Measurements from ENCODE around the gene SLC25A23. TPM values are rescaled to one million over a fixed set of nuclear protein-coding genes. Genes with fewer than 3 reads are reported as not detected.

SLC25A23 gene
- total and polyA plus RNA-seq, 2 of the 4 experiments (the other 2 are of a cell fraction), result 7.0 to 7.6 TPM

GRCh38 chr19:6471076-6471475, 11.5 kb upstream of the SLC25A23 start:
- Histone ChIP-seq H3K79me1 (ENCODE audit: low read depth in 1 of 2, low read length in 2 of 2) (no peaks in the 10 kb centered on the region), H2BK15ac (ENCODE audit: low read depth, low read length) (no peak overlapping the region), H3K9me3 (ENCODE audit: control insufficient read depth, insufficient read depth, low read length) (peaks cover under 1% of the 10 kb centered on the region; the same call in 1 of the 2 replicates), H4K8ac (ENCODE audit: low read depth in 2 of 2, low read length in 2 of 2) (no peak overlapping the region), H3K23ac (ENCODE audit: low read depth, low read length) (no peak overlapping the region), H2BK120ac (ENCODE audit: low read depth, low read length) (no peak overlapping the region), H3K4me1 (ENCODE audit: control insufficient read depth, insufficient read depth, low read length) (no peaks in the 10 kb centered on the region), H2AK9ac (replicated peaks; ENCODE audit: low read depth, low read length, poor library complexity) (no peak overlapping the region), H2BK5ac (ENCODE audit: low read depth, low read length, poor library complexity, severe bottlenecking) (no peak overlapping the region), H2BK20ac (ENCODE audit: low read depth, low read length) (no peak overlapping the region), H3K4me2 (ENCODE audit: low read depth, low read length) (no peak overlapping the region), H4K20me1 (ENCODE audit: insufficient read depth, low read length) (no peaks in the 10 kb centered on the region), H3K9ac (ENCODE audit: low read depth, low read length) (no peak overlapping the region), H3K56ac (ENCODE audit: extremely low read depth, insufficient read depth, low read length) (no peak overlapping the region), H2AFZ (replicated peaks; ENCODE audit: low read length, poor library complexity) (no peak overlapping the region), H3K27ac (ENCODE audit: insufficient read depth, low read length) (no peak overlapping the region), H3K9me1 (ENCODE audit: insufficient read depth, low read length) (no peaks in the 10 kb centered on the region), H3K36me3 (ENCODE audit: control insufficient read depth, insufficient read depth, low read length) (no peaks in the 10 kb centered on the region), H2AK5ac (ENCODE audit: low read depth, low read length) (no peak overlapping the region), H3K4me3 (ENCODE audit: insufficient read depth, low read depth, low read length) (no peak overlapping the region), H3K18ac (ENCODE audit: low read depth, low read length) (no peak overlapping the region), H3K4ac (ENCODE audit: low read depth, low read length) (no peak overlapping the region), H3K27me3 (ENCODE audit: control insufficient read depth, insufficient read depth, low read length) (peaks cover 19% of the 10 kb centered on the region), H4K91ac (ENCODE audit: insufficient read depth, low read depth, low read length) (no peak overlapping the region), H3K14ac (replicated peaks; ENCODE audit: low read depth, low read length) (no peak overlapping the region), H4K5ac (ENCODE audit: low read depth, low read length) (no peak overlapping the region)
- in situ Hi-C loops (cut with MboI; ENCODE audit: low sequenced_read_pairs) (no loop called here), dilution Hi-C loops (cut with HindIII; ENCODE audit: low sequenced_read_pairs, unreplicated experiment) (no loop called here), intact Hi-C loops (cut with micrococcal nuclease) (no loop called here)
- ATAC-seq (ENCODE audit: low read depth) (no peak), DNase-seq (no peak)
- ChIA-PET POLR2A (ENCODE audit: unreplicated experiment) (interaction anchor here (0.7 kb wide), 1 partner anchor 508 kb away, joined by 11 read pairs; no protein-coding TSS in a partner anchor), CTCF (no interaction called here)
- no TSS peak for BruUV-seq (replicated peaks)
- WGBS, 2 experiments (ENCODE audit: extremely low coverage in 2 of 2, insufficient read length in 1 of 2), result 80% methylated on average over 1 of the region's 14 CpGs; no CpG with 5 or more reads in 1 of the 2 experiments
- TF ChIP-seq POLR2A (IDR thresholded peaks at IDR 0.05; ENCODE audit: low read depth, low read length) (no peak), CHD1 (IDR thresholded peaks at IDR 0.05; ENCODE audit: low read depth, low read length) (no peak)
